ENCODE measurements around the gene CLPSL1.

CLPSL1 gene

DNA sequence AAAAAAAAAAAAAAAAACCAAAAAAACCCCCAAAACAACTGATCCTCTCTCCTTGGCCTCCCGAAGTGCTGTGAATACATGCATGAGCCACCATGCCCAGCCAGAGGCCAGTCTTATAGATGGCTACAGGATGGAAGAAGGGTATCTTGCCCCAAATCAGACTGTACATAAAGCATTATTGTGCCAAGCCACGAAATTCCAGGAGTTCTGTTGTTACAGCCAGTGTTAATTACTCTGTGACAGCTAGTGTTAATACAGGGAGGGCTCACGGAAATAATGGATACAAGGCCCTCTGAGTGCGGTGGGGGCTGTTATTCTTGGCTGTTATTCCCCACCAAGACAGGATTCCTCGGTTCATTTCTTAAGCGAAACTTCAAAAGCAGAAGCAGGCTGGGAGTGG lies 5.8 kb upstream of the CLPSL1 start:
- no peak for DNase-seq (ENCODE audit: low spot score)
- TF ChIP-seq CTCF (IDR thresholded peaks at IDR 0.05; ENCODE audit: extremely low read depth, insufficient read depth, missing control alignments), result no peak
- in situ Hi-C loops (cut with MboI; ENCODE audit: low pct_unique_long_range_greater_than_20kb, low sequenced_read_pairs, unreplicated experiment), result no loop called here

GRCh38 chr6:35776364-35777215 lies 4.2 kb upstream of the CLPSL1 start, which contains the start of gene CLPSL2:
Gene CLPSL2, plus strand, starts transcription at chr6:35776598. Its CDS starts 21 bp downstream, at chr6:35776619.
- no peak for TF ChIP-seq CTCF (IDR thresholded peaks at IDR 0.05; ENCODE audit: extremely low read depth, insufficient read depth, missing control alignments)
- in situ Hi-C loops (cut with MboI; ENCODE audit: low pct_unique_long_range_greater_than_20kb, low sequenced_read_pairs, unreplicated experiment), result no loop called here
- DNase-seq (ENCODE audit: low spot score), result no peak

- in situ Hi-C loops (cut with MboI; ENCODE audit: low pct_unique_long_range_greater_than_20kb, low sequenced_read_pairs, unreplicated experiment), result no loop called here
- DNase-seq (ENCODE audit: low spot score), result no peak
- TF ChIP-seq CTCF (IDR thresholded peaks at IDR 0.05; ENCODE audit: extremely low read depth, insufficient read depth, missing control alignments), result no peak
Observed at GRCh38 chr6:35777356-35778102, 3.3 kb upstream of the CLPSL1 start.

DNA sequence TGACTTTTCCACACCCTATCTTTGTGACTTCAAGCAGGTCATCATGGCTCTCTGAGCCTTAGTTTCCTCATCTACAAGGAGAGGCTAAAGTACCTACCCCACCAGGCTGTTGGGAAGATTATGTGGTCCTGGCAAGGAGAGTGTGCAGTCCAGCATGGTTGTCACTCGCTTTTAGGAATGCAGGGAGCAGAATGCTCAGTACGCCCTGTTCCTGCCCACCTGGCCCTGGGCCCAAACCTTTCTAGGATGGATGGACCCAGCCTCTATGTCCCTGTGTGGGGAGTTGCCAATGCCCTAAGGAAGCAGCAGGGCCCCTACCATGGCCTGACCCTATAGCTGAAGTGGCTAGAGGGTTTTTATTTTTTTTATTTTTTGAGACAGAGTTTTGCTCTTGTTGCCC lies 2.4 kb upstream of the CLPSL1 start:
- DNase-seq (ENCODE audit: low spot score), result no peak
- in situ Hi-C loops (cut with MboI; ENCODE audit: low pct_unique_long_range_greater_than_20kb, low sequenced_read_pairs, unreplicated experiment), result no loop called here
- TF ChIP-seq CTCF (IDR thresholded peaks at IDR 0.05; ENCODE audit: extremely low read depth, insufficient read depth, missing control alignments), result no peak

GRCh38 chr6:35781290-35781689 lies 471 bp downstream of the CLPSL1 start:
- DNase-seq (ENCODE audit: low spot score), result no peak
- no peak for TF ChIP-seq CTCF (IDR thresholded peaks at IDR 0.05; ENCODE audit: extremely low read depth, insufficient read depth, missing control alignments)
- in situ Hi-C loops (cut with MboI; ENCODE audit: low pct_unique_long_range_greater_than_20kb, low sequenced_read_pairs, unreplicated experiment), result no loop called here

DNA sequence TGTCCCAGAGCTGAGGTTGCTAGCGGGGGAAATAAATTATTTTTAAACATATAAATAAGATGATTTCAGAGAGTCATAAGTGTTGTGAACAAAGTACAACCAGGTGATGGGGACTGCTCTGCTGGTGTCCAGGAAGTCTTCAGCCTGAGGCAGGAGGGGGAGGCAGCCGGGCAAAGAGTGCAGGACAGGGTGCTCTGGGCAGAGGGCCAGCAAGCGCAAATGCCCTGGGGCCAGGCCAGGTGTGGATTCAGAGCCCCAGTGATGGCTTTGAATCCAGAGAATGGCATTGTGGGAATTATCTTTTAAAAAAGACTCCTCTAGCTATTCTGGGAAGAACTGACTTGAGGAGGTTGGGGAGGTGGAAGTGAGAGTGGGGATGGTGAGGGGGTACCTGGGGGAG lies 1.6 kb downstream of the CLPSL1 start:
- in situ Hi-C loops (cut with MboI; ENCODE audit: low pct_unique_long_range_greater_than_20kb, low sequenced_read_pairs, unreplicated experiment), result no loop called here
- no peak for TF ChIP-seq CTCF (IDR thresholded peaks at IDR 0.05; ENCODE audit: extremely low read depth, insufficient read depth, missing control alignments)
- no peak for DNase-seq (ENCODE audit: low spot score)

All from GM13977 (cell line).